Measurements from ENCODE around the gene PTGR3.

PTGR3 gene

GRCh38 chr18:75201282-75202270 is 7.4 kb downstream of the PTGR3 start:
- Histone ChIP-seq H3K4me1 (ENCODE audit: control insufficient read depth in 1 of 2, insufficient read depth in 2 of 2, low read length in 2 of 2) (peaks cover 13 to 14% of the 10 kb centered on the region in 2 experiments), H2BK5ac (ENCODE audit: low read depth, low read length, poor library complexity) (no peak overlapping the region)
- no CpG with 5 or more reads among the region's 18 CpGs for WGBS (ENCODE audit: extremely low coverage, insufficient coverage, insufficient read length)

GRCh38 chr18:75200605-75201280 is 8.2 kb downstream of the PTGR3 start:
- Histone ChIP-seq H4K8ac (ENCODE audit: low read depth, low read length) (no peak overlapping the region), H3K4ac (ENCODE audit: low read depth, low read length) (no peak overlapping the region), H2BK12ac (ENCODE audit: low read length) (no peak overlapping the region), H3K4me2 (ENCODE audit: low read length) (no peak overlapping the region), H3K27ac (ENCODE audit: low read depth, low read length) (no peak overlapping the region), H3K27me3 (ENCODE audit: insufficient read depth, low read length) (peaks cover 21% of the 10 kb centered on the region), H2BK120ac (ENCODE audit: insufficient read depth, low read length, poor library complexity) (no peak overlapping the region), H3K18ac (ENCODE audit: low read length) (no peak overlapping the region), H4K12ac (ENCODE audit: low read depth, low read length) (no peak overlapping the region), H4K91ac (ENCODE audit: low read depth, low read length) (no peak overlapping the region), H2AK5ac (ENCODE audit: low read length) (no peak overlapping the region), H3K4me1 (ENCODE audit: control insufficient read depth in 1 of 2, insufficient read depth in 2 of 2, low read length in 2 of 2) (peaks cover 13 to 14% of the 10 kb centered on the region in 2 experiments), H2AFZ (ENCODE audit: insufficient read depth, low read length, poor library complexity) (no peak overlapping the region), H3K79me1 (ENCODE audit: low read length) (no peaks in the 10 kb centered on the region), H2BK5ac (ENCODE audit: low read depth, low read length, poor library complexity) (no peak overlapping the region), H3K9ac (ENCODE audit: low read length) (no peak overlapping the region), H3K36me3 (ENCODE audit: control insufficient read depth in 1 of 2, insufficient read depth in 2 of 2, low read length in 2 of 2) (peaks cover 0 to 4% of the 10 kb centered on the region in 2 experiments), H3K14ac (ENCODE audit: low read length) (no peak overlapping the region), H3K9me3 (ENCODE audit: insufficient read depth, low read depth, low read length) (no peaks in the 10 kb centered on the region), H3K23ac (ENCODE audit: low read length) (no peak overlapping the region), H3K79me2 (ENCODE audit: control insufficient read depth, insufficient read depth, low read length, poor library complexity) (no peaks in the 10 kb centered on the region), H3K4me3 (ENCODE audit: low read depth, low read length) (no peak overlapping the region)
- WGBS (ENCODE audit: extremely low coverage, insufficient coverage, insufficient read length) = no CpG with 5 or more reads among the region's 7 CpGs
- DNase-seq = no peak

More at GRCh38 chr18:75201282-75202270, 7.4 kb downstream of the PTGR3 start:
- H3K27ac ChIP-seq (ENCODE audit: low read depth, low read length) = no peak overlapping the region
- H2BK120ac ChIP-seq (ENCODE audit: insufficient read depth, low read length, poor library complexity) = no peak overlapping the region
- no peak overlapping the region for H4K91ac ChIP-seq (ENCODE audit: low read depth, low read length)
- H3K4me3 ChIP-seq (ENCODE audit: low read depth, low read length) = no peak overlapping the region
- no peak overlapping the region for H3K9ac ChIP-seq (ENCODE audit: low read length)
- no peaks in the 10 kb centered on the region for H3K79me2 ChIP-seq (ENCODE audit: control insufficient read depth, insufficient read depth, low read length, poor library complexity)
- no peak overlapping the region for H3K14ac ChIP-seq (ENCODE audit: low read length)
- H3K23ac ChIP-seq (ENCODE audit: low read length) = no peak overlapping the region
- H3K27me3 ChIP-seq (ENCODE audit: insufficient read depth, low read length) = peaks cover 28% of the 10 kb centered on the region
- H4K12ac ChIP-seq (ENCODE audit: low read depth, low read length) = no peak overlapping the region
- no peak overlapping the region for H4K8ac ChIP-seq (ENCODE audit: low read depth, low read length)
- no peaks in the 10 kb centered on the region for H3K9me3 ChIP-seq (ENCODE audit: insufficient read depth, low read depth, low read length)
- H3K18ac ChIP-seq (ENCODE audit: low read length) = no peak overlapping the region
- H2AFZ ChIP-seq (ENCODE audit: insufficient read depth, low read length, poor library complexity) = no peak overlapping the region
- H3K4me2 ChIP-seq (ENCODE audit: low read length) = no peak overlapping the region
- H3K79me1 ChIP-seq (ENCODE audit: low read length) = no peaks in the 10 kb centered on the region
- H2AK5ac ChIP-seq (ENCODE audit: low read length) = no peak overlapping the region
- peaks cover 0 to 4% of the 10 kb centered on the region in 2 experiments for H3K36me3 ChIP-seq (ENCODE audit: control insufficient read depth in 1 of 2, insufficient read depth in 2 of 2, low read length in 2 of 2)
- H2BK12ac ChIP-seq (ENCODE audit: low read length) = no peak overlapping the region
- no peak overlapping the region for H3K4ac ChIP-seq (ENCODE audit: low read depth, low read length)
- DNase-seq = no peak

GRCh38 chr18:75200071-75200470 is 8.9 kb downstream of the PTGR3 start:
- Histone ChIP-seq H4K12ac (ENCODE audit: low read depth, low read length) (no peak overlapping the region), H4K91ac (ENCODE audit: low read depth, low read length) (no peak overlapping the region), H2BK12ac (ENCODE audit: low read length) (no peak overlapping the region), H3K27me3 (ENCODE audit: insufficient read depth, low read length) (peaks cover 15% of the 10 kb centered on the region), H3K4ac (ENCODE audit: low read depth, low read length) (no peak overlapping the region), H3K79me1 (ENCODE audit: low read length) (no peaks in the 10 kb centered on the region), H3K4me1 (ENCODE audit: control insufficient read depth in 1 of 2, insufficient read depth in 2 of 2, low read length in 2 of 2) (peaks cover 13% of the 10 kb centered on the region in 2 experiments), H3K4me2 (ENCODE audit: low read length) (no peak overlapping the region), H2BK5ac (ENCODE audit: low read depth, low read length, poor library complexity) (no peak overlapping the region), H3K36me3 (ENCODE audit: control insufficient read depth in 1 of 2, insufficient read depth in 2 of 2, low read length in 2 of 2) (peaks cover 0 to 4% of the 10 kb centered on the region in 2 experiments), H3K27ac (ENCODE audit: low read depth, low read length) (no peak overlapping the region), H3K23ac (ENCODE audit: low read length) (no peak overlapping the region), H4K8ac (ENCODE audit: low read depth, low read length) (no peak overlapping the region), H2BK120ac (ENCODE audit: insufficient read depth, low read length, poor library complexity) (no peak overlapping the region), H3K4me3 (ENCODE audit: low read depth, low read length) (no peak overlapping the region), H3K18ac (ENCODE audit: low read length) (no peak overlapping the region), H3K9ac (ENCODE audit: low read length) (no peak overlapping the region), H2AK5ac (ENCODE audit: low read length) (no peak overlapping the region), H2AFZ (ENCODE audit: insufficient read depth, low read length, poor library complexity) (no peak overlapping the region), H3K79me2 (ENCODE audit: control insufficient read depth, insufficient read depth, low read length, poor library complexity) (no peaks in the 10 kb centered on the region), H3K9me3 (ENCODE audit: insufficient read depth, low read depth, low read length) (no peaks in the 10 kb centered on the region), H3K14ac (ENCODE audit: low read length) (no peak overlapping the region)
- no peak for DNase-seq
- no CpG with 5 or more reads among the region's 13 CpGs for WGBS (ENCODE audit: extremely low coverage, insufficient coverage, insufficient read length)

GRCh38 chr18:75199327-75199726 is 9.6 kb downstream of the PTGR3 start:
- DNase-seq = no peak
- no peak overlapping the region for H2BK120ac ChIP-seq (ENCODE audit: insufficient read depth, low read length, poor library complexity)
- H3K27ac ChIP-seq (ENCODE audit: low read depth, low read length) = no peak overlapping the region
- peaks cover 7% of the 10 kb centered on the region for H3K27me3 ChIP-seq (ENCODE audit: insufficient read depth, low read length)
- H2BK12ac ChIP-seq (ENCODE audit: low read length) = no peak overlapping the region
- no peak overlapping the region for H3K18ac ChIP-seq (ENCODE audit: low read length)
- H2AFZ ChIP-seq (ENCODE audit: insufficient read depth, low read length, poor library complexity) = no peak overlapping the region
- H3K4ac ChIP-seq (ENCODE audit: low read depth, low read length) = no peak overlapping the region
- H3K9ac ChIP-seq (ENCODE audit: low read length) = no peak overlapping the region
- H3K23ac ChIP-seq (ENCODE audit: low read length) = no peak overlapping the region
- H3K79me1 ChIP-seq (ENCODE audit: low read length) = no peaks in the 10 kb centered on the region
- H4K12ac ChIP-seq (ENCODE audit: low read depth, low read length) = no peak overlapping the region
- peaks cover 0 to 4% of the 10 kb centered on the region in 2 experiments for H3K36me3 ChIP-seq (ENCODE audit: control insufficient read depth in 1 of 2, insufficient read depth in 2 of 2, low read length in 2 of 2)
- H4K91ac ChIP-seq (ENCODE audit: low read depth, low read length) = no peak overlapping the region
- peaks cover 5 to 6% of the 10 kb centered on the region in 2 experiments for H3K4me1 ChIP-seq (ENCODE audit: control insufficient read depth in 1 of 2, insufficient read depth in 2 of 2, low read length in 2 of 2)
- H2AK5ac ChIP-seq (ENCODE audit: low read length) = no peak overlapping the region
- H3K9me3 ChIP-seq (ENCODE audit: insufficient read depth, low read depth, low read length) = no peaks in the 10 kb centered on the region
- no CpG with 5 or more reads among the region's 4 CpGs for WGBS (ENCODE audit: extremely low coverage, insufficient coverage, insufficient read length)
- no peak overlapping the region for H3K14ac ChIP-seq (ENCODE audit: low read length)
- H4K8ac ChIP-seq (ENCODE audit: low read depth, low read length) = no peak overlapping the region
- no peaks in the 10 kb centered on the region for H3K79me2 ChIP-seq (ENCODE audit: control insufficient read depth, insufficient read depth, low read length, poor library complexity)
- no peak overlapping the region for H2BK5ac ChIP-seq (ENCODE audit: low read depth, low read length, poor library complexity)
- H3K4me2 ChIP-seq (ENCODE audit: low read length) = no peak overlapping the region
- no peak overlapping the region for H3K4me3 ChIP-seq (ENCODE audit: low read depth, low read length)

Measured in trophoblast cell (in vitro differentiated cells and primary cell).